C4-2B (cell line): ENCODE measurements around the gene SH2D6.
"Not testable (repeated sequence)": the region's sequence is repeated elsewhere in the genome, so short reads cannot be mapped to it uniquely, and the experiment has no call there.

ENCODE experiments used
- ZFX ChIP-seq: fragments of 450-650 bp; IDR thresholded peaks from 2 replicates; pipeline ENCODE4 v1.6.1; 2017
- TF ChIP-seq, protein P1 (sequence below): fragments of 450-650 bp; conservative IDR thresholded peaks from 2 replicates; pipeline ENCODE4 v1.5.1; 2017; ENCODE audit warnings: mild to moderate bottlenecking

DNA sequence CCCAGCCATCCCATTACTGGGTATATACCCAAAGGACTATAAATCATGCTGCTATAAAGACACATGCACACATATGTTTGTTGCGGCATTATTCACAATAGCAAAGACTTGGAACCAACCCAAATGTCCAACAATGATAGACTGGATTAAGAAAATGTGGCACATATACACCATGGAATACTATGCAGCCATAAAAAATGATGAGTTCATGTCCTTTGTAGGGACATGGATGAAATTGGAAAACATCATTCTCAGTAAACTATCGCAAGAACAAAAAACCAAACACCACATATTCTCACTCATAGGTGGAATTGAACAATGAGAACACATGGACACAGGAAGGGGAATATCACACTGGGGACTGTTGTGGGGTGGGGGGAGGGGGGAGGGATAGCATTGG is 66.1 kb downstream of the SH2D6 start:
- TF ChIP-seq, protein P1, sequence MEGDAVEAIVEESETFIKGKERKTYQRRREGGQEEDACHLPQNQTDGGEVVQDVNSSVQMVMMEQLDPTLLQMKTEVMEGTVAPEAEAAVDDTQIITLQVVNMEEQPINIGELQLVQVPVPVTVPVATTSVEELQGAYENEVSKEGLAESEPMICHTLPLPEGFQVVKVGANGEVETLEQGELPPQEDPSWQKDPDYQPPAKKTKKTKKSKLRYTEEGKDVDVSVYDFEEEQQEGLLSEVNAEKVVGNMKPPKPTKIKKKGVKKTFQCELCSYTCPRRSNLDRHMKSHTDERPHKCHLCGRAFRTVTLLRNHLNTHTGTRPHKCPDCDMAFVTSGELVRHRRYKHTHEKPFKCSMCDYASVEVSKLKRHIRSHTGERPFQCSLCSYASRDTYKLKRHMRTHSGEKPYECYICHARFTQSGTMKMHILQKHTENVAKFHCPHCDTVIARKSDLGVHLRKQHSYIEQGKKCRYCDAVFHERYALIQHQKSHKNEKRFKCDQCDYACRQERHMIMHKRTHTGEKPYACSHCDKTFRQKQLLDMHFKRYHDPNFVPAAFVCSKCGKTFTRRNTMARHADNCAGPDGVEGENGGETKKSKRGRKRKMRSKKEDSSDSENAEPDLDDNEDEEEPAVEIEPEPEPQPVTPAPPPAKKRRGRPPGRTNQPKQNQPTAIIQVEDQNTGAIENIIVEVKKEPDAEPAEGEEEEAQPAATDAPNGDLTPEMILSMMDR = not testable (repeated sequence)
- not testable (repeated sequence) for TF ChIP-seq ZFX
